Fibroblast of lung (primary cell): Measurements from ENCODE around the gene DPP10.

Experiments
- EZH2 ChIP-seq: IDR thresholded peaks from 2 replicates; pipeline ENCODE4 v1.5.1; 2012; ENCODE audit warnings: low read length, control low read depth, mild to moderate bottlenecking; ENCODE audit errors: missing control alignments
- TF ChIP-seq, protein P1 (sequence below), 2 donors: IDR thresholded peaks in 1 of 2; conservative IDR thresholded peaks in 1 of 2; 1 replicate in 1 of 2; 2 replicates in 1 of 2; pipeline ENCODE4 v1.5.1; 2011 to 2012; ENCODE audit warnings: low read length in 2 of 2, control low read depth in 1 of 2, inconsistent platforms in 1 of 2, low read depth in 1 of 2, mild to moderate bottlenecking in 1 of 2

DNA sequence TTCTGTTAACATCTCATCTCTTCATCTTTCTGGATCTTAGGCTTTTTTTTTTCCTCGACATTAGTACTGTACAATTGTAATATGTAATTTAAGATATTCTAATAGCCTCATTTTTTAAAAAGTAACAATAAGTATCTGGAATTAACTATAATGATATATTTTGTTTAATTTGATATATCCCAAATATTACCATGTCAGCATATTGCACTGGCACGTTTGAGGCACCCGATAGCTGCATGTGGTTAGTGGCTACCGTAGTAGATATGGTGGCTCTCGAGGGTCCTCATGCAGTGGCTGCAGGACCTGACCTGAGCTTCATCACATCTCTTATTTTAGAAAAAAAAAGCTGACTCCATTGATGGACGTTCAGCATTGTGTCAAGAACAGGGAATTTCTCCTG is 371.9 kb downstream of the DPP10 start:
- TF ChIP-seq EZH2 = no peak
- TF ChIP-seq, protein P1, sequence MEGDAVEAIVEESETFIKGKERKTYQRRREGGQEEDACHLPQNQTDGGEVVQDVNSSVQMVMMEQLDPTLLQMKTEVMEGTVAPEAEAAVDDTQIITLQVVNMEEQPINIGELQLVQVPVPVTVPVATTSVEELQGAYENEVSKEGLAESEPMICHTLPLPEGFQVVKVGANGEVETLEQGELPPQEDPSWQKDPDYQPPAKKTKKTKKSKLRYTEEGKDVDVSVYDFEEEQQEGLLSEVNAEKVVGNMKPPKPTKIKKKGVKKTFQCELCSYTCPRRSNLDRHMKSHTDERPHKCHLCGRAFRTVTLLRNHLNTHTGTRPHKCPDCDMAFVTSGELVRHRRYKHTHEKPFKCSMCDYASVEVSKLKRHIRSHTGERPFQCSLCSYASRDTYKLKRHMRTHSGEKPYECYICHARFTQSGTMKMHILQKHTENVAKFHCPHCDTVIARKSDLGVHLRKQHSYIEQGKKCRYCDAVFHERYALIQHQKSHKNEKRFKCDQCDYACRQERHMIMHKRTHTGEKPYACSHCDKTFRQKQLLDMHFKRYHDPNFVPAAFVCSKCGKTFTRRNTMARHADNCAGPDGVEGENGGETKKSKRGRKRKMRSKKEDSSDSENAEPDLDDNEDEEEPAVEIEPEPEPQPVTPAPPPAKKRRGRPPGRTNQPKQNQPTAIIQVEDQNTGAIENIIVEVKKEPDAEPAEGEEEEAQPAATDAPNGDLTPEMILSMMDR (conservative IDR thresholded peaks at IDR 0.05 in 1 of 2, IDR thresholded peaks at IDR 0.05 in 1 of 2; ENCODE audit: low read depth in 1 of 2, low read length in 2 of 2) = no peak
